NK-92 (cell line): ENCODE results near the gene EFCC1.

Source experiments
- DNase-seq: peaks from one replicate; lab custom pipeline; 2025; ENCODE audit not compliant: unreplicated experiment; lab: John Stamatoyannopoulos, UW

Gene EFCC1

GRCh38 chr3:128994581-128995546, 6.2 kb upstream of the EFCC1 start:
- DNase-seq, result no peak

GRCh38 chr3:128995737-128996136, 5.4 kb upstream of the EFCC1 start:
- DNase-seq, result no peak

GRCh38 chr3:128996200-128996599, 4.9 kb upstream of the EFCC1 start:
- no peak for DNase-seq

- DNase-seq, result no peak
Measured at GRCh38 chr3:128996726-128997125, 4.4 kb upstream of the EFCC1 start.

GRCh38 chr3:128997486-128998133, 3.5 kb upstream of the EFCC1 start:
- DNase-seq, result no peak

- DNase-seq, result no peak
Measured at GRCh38 chr3:128998561-128998960, 2.5 kb upstream of the EFCC1 start.

DNA sequence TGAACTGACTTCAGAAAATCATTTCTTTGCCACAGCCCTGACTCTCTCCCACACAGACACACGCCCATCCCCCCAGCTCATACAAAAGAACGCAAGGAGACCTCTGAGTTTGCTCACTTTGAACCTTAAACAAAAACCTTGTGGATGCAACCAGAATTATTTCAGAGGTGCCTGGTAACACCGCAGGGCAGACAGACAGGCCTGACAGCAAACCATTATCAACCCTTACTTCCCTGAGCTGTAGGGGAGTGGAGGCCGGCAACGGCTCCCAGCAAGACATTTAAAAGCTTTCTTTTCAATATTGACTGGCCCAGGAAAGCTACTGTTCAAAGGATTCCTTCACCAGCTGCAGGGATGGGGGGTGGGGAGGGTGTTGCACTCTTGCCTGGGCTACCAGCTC, 2.0 kb upstream of the EFCC1 start:
- no peak for DNase-seq

- no peak for DNase-seq
Measured at GRCh38 chr3:129000742-129001100, 383 bp upstream of the EFCC1 start.

GRCh38 chr3:129001806-129002572, 885 bp downstream of the EFCC1 start:
- no peak for DNase-seq

DNA sequence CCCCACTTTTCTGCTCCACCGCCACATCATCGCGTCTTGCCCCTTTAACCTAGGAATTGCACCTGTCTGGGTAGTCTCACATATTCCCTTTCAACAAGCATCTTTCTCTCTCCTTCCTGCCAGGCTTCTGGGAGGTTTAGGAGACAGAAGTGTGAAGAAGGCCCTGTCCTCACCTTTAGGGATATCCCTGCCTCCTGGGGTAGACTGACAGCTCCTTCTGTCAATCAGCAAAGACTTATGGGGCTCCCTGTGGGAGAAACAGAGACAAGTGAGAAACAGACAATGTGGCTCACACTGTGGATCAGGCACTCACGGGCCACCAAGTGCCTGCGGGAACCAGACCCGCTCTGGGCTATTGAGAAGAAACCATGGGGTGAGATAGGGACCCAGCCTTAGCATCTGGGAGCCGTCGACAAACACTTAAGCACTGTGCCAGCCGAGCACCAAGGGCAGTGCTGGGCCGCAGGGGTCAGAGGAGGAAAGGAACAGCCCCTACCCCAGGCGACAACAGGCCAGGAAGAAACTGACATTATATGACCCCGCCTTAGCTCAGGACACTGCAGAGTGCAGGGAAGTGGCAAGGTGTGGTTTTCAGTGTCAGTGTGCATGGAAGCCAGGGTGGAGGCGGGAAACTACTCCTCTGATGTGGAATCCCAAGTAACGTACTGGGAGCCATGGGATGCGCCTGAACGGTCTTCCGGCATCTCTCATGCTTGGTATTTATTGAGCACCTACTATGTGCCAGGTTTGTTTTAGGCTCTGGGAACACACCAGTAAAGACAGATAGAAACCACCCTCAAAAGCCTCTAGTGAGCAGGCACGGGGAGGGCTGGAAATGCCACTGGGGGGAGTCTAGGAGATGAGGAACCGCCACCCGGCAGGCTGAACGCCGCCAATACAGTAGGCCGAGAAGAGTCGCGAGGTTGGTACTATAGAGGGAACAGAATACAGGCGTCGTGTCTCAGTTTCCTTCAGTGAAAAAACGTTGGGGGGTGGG, 1.8 kb downstream of the EFCC1 start:
- DNase-seq, result no peak

DNA sequence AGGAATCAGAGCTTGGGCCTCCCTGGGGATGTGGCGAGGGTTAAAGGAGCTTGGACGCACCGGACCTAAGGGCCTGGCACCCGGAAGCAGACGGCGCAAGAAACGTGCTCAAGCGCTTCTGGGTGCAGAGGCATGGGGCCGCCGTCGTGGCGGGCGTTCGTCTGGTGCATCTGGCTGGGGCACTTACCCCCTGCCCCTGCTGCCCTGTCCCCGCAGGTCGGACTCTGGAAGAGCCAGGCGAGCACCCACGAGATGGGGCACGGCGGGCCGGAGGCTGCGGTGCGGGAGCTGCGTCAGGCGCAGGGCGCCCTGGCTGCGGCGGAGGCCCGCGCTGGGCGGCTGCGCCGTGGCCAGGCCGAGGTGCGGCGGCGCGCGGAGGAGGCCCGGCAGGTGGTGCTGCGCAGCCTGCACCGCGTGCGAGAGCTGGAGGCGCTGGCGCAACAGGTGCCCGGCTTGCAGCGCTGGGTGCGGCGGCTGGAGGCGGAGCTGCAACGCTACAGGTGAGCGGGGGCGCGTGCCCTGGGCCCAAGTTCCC, 2.5 kb downstream of the EFCC1 start:
- DNase-seq, result no peak

- no peak for DNase-seq
Measured at GRCh38 chr3:129004639-129005295, 3.7 kb downstream of the EFCC1 start.

DNA sequence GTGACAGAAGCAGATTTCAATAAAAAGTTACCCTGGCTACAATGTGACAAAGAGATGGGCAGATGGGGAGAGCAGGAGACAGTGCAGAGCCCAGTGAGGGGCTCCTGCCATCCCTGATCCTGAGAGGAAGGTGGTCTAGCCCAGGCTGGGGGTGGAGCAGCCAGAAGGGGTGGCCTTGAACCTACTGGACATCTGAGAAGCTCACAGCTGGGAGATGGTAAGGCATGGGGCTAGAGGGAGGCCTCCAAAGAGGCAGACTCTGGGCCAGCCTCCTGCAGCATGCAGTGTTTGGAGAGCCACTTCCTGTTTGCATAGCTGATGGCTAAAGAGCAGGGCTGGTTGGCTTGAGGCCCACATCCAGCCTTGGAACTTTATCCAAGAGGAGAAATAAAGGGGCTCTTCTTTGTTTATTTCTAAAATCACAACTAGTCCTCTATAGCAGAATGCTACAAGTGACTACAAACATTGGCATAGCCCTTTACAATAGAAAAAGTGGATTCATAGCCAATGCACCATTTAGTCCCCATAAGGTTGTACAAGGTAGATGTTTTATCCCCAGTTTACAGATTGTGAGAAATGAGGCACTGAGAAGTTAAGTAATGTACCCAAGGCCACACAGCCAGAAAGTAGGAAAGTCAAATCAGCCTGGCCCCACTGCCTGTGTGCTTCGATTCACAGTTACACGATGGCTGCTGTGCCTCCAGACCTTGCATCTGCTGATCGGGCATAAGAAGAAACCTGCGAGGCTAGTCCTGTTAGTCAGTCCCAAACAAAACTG, 4.6 kb downstream of the EFCC1 start:
- DNase-seq, result no peak

DNA sequence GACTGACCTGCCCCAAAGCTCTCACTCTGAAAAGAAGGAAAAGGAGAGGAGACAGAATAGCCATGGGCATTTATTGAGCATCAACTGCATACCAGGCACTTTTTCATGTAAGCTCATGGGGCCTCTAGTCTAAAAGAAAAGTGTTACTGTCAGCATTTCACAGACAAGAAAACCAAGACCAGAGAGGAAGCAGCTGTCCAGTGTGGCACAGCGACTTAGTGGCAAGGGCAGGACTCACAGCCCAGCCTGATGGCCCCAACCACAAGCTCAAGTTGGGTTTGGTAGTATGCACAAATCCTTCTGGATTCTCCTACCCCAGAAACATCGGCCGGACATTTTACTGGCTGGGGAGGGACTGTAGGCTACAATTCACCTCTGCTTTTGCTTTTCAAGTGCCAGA, 5.8 kb downstream of the EFCC1 start:
- no peak for DNase-seq

GRCh38 chr3:129007792-129008191, 6.7 kb downstream of the EFCC1 start:
- no peak for DNase-seq

DNA sequence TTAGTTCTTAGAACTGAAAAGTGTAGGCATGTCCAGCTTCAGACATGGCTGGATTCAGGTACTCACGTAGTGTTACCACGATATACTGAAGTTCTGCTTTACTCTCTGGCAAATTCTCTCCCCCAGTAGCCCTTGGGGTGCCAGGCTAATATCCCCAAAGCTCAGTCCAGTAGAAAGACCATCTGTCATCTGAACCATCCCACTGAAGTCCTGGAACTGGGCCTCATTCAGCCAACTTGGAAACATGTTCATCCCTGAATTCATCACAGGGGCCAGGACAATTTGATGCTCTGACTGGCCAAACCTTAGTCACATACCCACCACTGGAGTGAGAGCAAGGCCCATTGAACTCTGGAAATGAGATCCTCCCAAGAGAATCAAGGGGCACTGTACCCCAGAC, 8.2 kb downstream of the EFCC1 start:
- DNase-seq, result no peak

GRCh38 chr3:129010310-129010956, 9.3 kb downstream of the EFCC1 start:
- DNase-seq, result no peak

DNA sequence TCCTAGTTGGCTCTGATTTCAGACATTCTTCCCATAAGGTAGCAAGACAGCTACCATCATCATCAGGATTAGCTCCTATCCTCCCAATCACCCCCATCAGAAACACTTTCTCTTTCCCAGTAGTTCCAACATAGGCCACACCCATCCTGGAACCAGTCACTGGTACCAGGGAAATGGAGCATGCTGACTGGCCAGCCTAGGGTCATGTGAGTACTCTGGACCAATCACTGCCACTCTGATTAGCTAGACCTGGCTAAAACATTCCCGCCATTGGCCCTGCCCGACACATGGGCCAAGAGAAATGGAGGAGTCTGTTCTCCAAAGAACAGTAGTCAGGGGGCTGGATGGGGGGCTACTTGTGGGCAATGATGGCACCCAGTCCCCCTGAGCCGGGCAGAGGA, 12.4 kb downstream of the EFCC1 start:
- no peak for DNase-seq
